ENCODE measurements around the gene HELZ. TPM values are rescaled to one million over a fixed set of nuclear protein-coding genes. Genes with fewer than 3 reads are reported as not detected.

HELZ gene
- total and polyA plus RNA-seq, 2 experiments from 2014 or later: 27.6 to 31.7 TPM

DNA sequence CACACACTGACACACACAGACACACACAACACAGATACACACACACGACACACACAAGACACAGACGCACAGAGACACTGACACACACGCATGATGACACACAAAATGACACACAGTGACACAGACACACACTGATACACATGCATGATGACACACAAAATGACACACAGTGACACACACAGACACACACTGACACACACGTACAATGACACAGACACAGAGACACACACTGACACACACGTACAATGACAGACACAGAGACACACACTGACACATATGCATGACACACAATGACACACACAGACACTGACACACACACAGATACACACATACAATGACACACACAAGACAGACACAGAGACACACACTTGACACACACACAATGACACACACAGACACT is 190.4 kb downstream of the HELZ start:
- no peaks in the 10 kb centered on the region for H3K27me3 ChIP-seq
- no peaks in the 10 kb centered on the region for H3K9me3 ChIP-seq (ENCODE audit: low read depth)
- no peak overlapping the region for H3K27ac ChIP-seq
- no peak overlapping the region for H3K4me3 ChIP-seq
- no peaks in the 10 kb centered on the region for H3K36me3 ChIP-seq
- DNase-seq (ENCODE audit: low read depth in 1 of 2, low spot score in 1 of 2): no peak
- TF ChIP-seq, protein P1, sequence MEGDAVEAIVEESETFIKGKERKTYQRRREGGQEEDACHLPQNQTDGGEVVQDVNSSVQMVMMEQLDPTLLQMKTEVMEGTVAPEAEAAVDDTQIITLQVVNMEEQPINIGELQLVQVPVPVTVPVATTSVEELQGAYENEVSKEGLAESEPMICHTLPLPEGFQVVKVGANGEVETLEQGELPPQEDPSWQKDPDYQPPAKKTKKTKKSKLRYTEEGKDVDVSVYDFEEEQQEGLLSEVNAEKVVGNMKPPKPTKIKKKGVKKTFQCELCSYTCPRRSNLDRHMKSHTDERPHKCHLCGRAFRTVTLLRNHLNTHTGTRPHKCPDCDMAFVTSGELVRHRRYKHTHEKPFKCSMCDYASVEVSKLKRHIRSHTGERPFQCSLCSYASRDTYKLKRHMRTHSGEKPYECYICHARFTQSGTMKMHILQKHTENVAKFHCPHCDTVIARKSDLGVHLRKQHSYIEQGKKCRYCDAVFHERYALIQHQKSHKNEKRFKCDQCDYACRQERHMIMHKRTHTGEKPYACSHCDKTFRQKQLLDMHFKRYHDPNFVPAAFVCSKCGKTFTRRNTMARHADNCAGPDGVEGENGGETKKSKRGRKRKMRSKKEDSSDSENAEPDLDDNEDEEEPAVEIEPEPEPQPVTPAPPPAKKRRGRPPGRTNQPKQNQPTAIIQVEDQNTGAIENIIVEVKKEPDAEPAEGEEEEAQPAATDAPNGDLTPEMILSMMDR (IDR thresholded peaks at IDR 0.05; ENCODE audit: low read depth, low read length): no peak
- no peaks in the 10 kb centered on the region for H3K4me1 ChIP-seq (ENCODE audit: low read depth)

DNA sequence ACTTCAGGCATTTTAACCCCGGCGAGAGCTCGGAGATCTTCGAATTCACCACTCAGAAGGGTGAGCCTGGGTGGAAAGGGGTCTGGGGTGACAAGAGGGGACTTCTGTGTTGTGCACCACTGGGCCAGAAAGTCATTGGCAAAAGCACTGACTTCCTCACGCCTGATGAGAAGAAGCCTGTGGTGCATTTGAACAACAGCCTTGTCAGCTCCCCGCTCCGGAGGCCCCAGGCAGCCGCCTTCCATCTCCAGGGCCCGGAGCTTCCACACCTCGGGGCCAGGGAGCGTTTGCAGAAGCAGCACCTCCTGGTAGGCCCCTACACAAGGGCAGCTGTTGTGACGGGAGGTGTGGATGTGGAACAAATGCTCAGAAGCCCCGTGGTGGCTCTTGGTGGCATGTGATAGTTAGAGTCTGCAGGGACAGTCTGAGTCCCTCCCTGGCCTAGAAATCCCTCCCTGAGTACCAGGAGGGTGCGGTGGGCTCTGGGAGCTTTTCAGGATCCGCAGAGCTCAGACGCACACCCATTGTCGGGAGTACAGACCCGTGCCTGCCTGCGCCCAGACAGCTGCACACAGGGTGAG is 190.9 kb downstream of the HELZ start:
- H3K36me3 ChIP-seq: no peaks in the 10 kb centered on the region
- no peaks in the 10 kb centered on the region for H3K27me3 ChIP-seq
- H3K27ac ChIP-seq: no peak overlapping the region
- no peak for DNase-seq (ENCODE audit: low read depth in 1 of 2, low spot score in 1 of 2)
- H3K4me1 ChIP-seq (ENCODE audit: low read depth): no peaks in the 10 kb centered on the region
- no peak overlapping the region for H3K4me3 ChIP-seq
- H3K9me3 ChIP-seq (ENCODE audit: low read depth): no peaks in the 10 kb centered on the region
- TF ChIP-seq, protein P1 (IDR thresholded peaks at IDR 0.05; ENCODE audit: low read depth, low read length): no peak

DNA sequence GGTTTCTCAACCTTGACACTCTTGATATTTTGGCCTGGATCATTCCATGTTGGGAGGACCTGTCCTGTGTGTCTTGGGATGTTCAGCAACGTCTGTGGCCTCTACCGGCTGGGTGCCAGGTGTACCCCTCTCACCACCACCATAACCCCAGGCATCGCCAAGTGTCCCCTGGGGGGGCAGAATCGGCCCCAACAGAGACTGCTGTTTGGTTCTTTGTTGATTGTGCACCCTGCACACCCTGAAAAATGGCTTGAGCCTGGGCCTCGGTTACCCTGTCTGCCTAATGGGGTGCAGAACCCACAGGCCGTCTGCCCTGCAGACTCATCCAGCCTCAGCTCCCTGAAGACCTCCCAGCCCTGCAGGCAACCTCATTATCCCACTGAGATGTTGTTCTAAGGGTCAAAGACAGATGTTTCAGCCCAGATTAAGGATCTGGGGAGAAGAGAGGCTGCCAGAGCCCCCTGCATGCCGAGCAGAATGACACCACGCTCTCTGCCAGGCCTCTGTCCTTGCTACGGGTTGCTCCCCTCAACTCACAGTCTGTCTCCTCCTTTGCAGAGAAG is 191.5 kb downstream of the HELZ start:
- Histone ChIP-seq H3K27me3 (no peaks in the 10 kb centered on the region), H3K27ac (no peak overlapping the region), H3K4me1 (ENCODE audit: low read depth) (no peaks in the 10 kb centered on the region), H3K9me3 (ENCODE audit: low read depth) (no peaks in the 10 kb centered on the region), H3K4me3 (no peak overlapping the region), H3K36me3 (no peaks in the 10 kb centered on the region)
- no peak for DNase-seq (ENCODE audit: low read depth in 1 of 2, low spot score in 1 of 2)
- TF ChIP-seq, protein P1 (IDR thresholded peaks at IDR 0.05; ENCODE audit: low read depth, low read length): no peak

- Histone ChIP-seq H3K27ac (no peak overlapping the region), H3K36me3 (no peaks in the 10 kb centered on the region), H3K27me3 (no peaks in the 10 kb centered on the region), H3K9me3 (ENCODE audit: low read depth) (no peaks in the 10 kb centered on the region), H3K4me3 (no peak overlapping the region), H3K4me1 (ENCODE audit: low read depth) (no peaks in the 10 kb centered on the region)
- TF ChIP-seq, protein P1 (IDR thresholded peaks at IDR 0.05; ENCODE audit: low read depth, low read length): no peak
- DNase-seq (ENCODE audit: low read depth in 1 of 2, low spot score in 1 of 2): no peak
These were observed 192.1 kb downstream of the HELZ start for GRCh38 chr17:67052720-67053437.

DNA sequence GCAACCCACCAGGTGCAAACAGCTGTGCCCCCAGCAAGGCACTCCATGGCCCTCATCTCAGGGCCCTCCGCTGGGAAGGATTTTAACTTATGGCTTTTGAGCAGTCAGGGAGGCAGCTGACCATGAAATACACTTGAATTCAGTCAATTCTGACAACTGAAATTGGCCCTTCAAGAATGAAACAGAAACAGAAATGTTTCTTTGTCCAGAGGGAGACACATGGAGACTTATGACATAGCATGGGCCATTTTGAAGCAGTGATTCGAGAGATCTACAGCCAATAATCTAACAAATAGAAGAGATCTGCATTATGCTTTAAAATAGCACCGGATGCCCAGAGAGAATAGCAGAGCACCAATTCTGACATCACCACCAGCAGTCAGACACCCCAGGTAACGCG is 193.2 kb downstream of the HELZ start:
- Histone ChIP-seq H3K27ac (no peak overlapping the region), H3K27me3 (no peaks in the 10 kb centered on the region), H3K36me3 (no peaks in the 10 kb centered on the region), H3K9me3 (ENCODE audit: low read depth) (no peaks in the 10 kb centered on the region), H3K4me1 (ENCODE audit: low read depth) (no peaks in the 10 kb centered on the region), H3K4me3 (no peak overlapping the region)
- DNase-seq (ENCODE audit: low read depth in 1 of 2, low spot score in 1 of 2): no peak
- TF ChIP-seq, protein P1 (IDR thresholded peaks at IDR 0.05; ENCODE audit: low read depth, low read length): no peak
